HepG2 (cell line): Measurements from ENCODE around the gene CDC42EP4. TPM values are rescaled to one million over a fixed set of nuclear protein-coding genes. Genes with fewer than 3 reads are reported as not detected.

Experiments used
- ATF2 ChIP-seq: sonication (generic); formaldehyde crosslinking; IDR thresholded peaks from 2 replicates; pipeline ENCODE4 v1.4.0; 2020; ENCODE audit warnings: missing genetic modification reagents
- DMAP1 ChIP-seq: IDR thresholded peaks from 2 replicates; pipeline ENCODE4 v1.6.1; 2016
- HNF1A ChIP-seq, 2 experiments: sonication (generic) in 1 of 2; formaldehyde crosslinking in 1 of 2; IDR thresholded peaks; 2 replicates each; pipeline versions ENCODE4 v1.4.0 to v1.6.1; 2016 to 2020; ENCODE audit warnings: borderline replicate concordance in 1 of 2, low read depth in 1 of 2, mild to moderate bottlenecking in 1 of 2, missing genetic modification reagents in 1 of 2
- HOXA3 ChIP-seq: sonication (generic); formaldehyde crosslinking; IDR thresholded peaks from 2 replicates; pipeline ENCODE4 v1.5.0; 2020; ENCODE audit warnings: missing genetic modification reagents
- KAT7 ChIP-seq: IDR thresholded peaks from 2 replicates; pipeline ENCODE4 v1.6.1; 2018; ENCODE audit warnings: borderline replicate concordance, missing compliant biosample characterization
- ZNF678 ChIP-seq: sonication (generic); formaldehyde crosslinking; IDR thresholded peaks from 2 replicates; pipeline ENCODE4 v1.4.0; 2020; ENCODE audit warnings: mild to moderate bottlenecking, missing genetic modification reagents
- ZNF687 ChIP-seq: sonication (generic); formaldehyde crosslinking; IDR thresholded peaks from 2 replicates; pipeline ENCODE4 v1.5.1; 2020; ENCODE audit warnings: mild to moderate bottlenecking, missing genetic modification reagents, moderate library complexity
- ZNF710 ChIP-seq: sonication (generic); formaldehyde crosslinking; IDR thresholded peaks from 2 replicates; pipeline ENCODE4 v1.5.0; 2020; ENCODE audit warnings: mild to moderate bottlenecking, missing genetic modification reagents, borderline replicate concordance
- ZXDC ChIP-seq: sonication (generic); formaldehyde crosslinking; IDR thresholded peaks from 2 replicates; pipeline ENCODE4 v1.5.0; 2020; ENCODE audit warnings: mild to moderate bottlenecking, missing genetic modification reagents
- polyA plus RNA-seq, 8 experiments: library from polyadenylated mRNA; depleted of rRNA in 3 of 8; stranded (reverse) in 7 of 8; unstranded in 1 of 8; fragments of >200 nt; fragmentation: Illumina TruSeq in 4 of 8; extraction: Trizol in 4 of 8; gene quantifications; 2 replicates each; pipeline versions ENCODE4 v1.2.1 to v1.2.3, GENCODE V29; 2011 to 2016; ENCODE audit warnings: low read depth in 4 of 8, missing spikeins in 1 of 8, mixed read lengths in 1 of 8; ENCODE audit not compliant: insufficient read depth in 1 of 8
- total RNA-seq, 5 experiments: library from RNA; depleted of rRNA; stranded (reverse); fragments of >200 nt; fragmentation: Illumina TruSeq; extraction: Trizol; gene quantifications; 2 replicates each; pipeline ENCODE4 v1.2.3, GENCODE V29; 2016; ENCODE audit warnings: low read depth in 1 of 5

The CDC42EP4 gene
- total and polyA plus RNA-seq, 2 of the 13 experiments (the other 11 are each of a cell fraction or from before 2014, with no cell fraction given), result 19.0 to 54.0 TPM

GRCh38 chr17:73267648-73268537, 43.9 kb downstream of the CDC42EP4 start (continued):
- peak; percentile 73 for TF ChIP-seq ZNF687 (CRISPR knock-in tag)
- TF ChIP-seq HOXA3 (CRISPR knock-in tag), result peak; percentile 30; the same call in 1 of the 2 replicates
- TF ChIP-seq ZNF710 (CRISPR knock-in tag), result 0 out of 2 replicates have a peak, but pooled peaks have one; percentile 52
- 0 out of 2 replicates have a peak, but pooled peaks have one; percentile 17 for TF ChIP-seq ATF2 (CRISPR knock-in tag)
- TF ChIP-seq DMAP1 (CRISPR knock-in tag), result 0 out of 2 replicates have a peak, but pooled peaks have one; percentile 38
- peak; percentile 24; the same call in 1 of the 2 replicates for TF ChIP-seq ZXDC (CRISPR knock-in tag)
- TF ChIP-seq ZNF678 (CRISPR knock-in tag), result no peak
- TF ChIP-seq KAT7 (CRISPR knock-in tag), result 0 out of 2 replicates have a peak, but pooled peaks have one; percentile 28
- no peak for TF ChIP-seq HNF1A (IDR thresholded peaks at IDR 0.05; ENCODE audit: low read depth)
- peak; percentile 54; the same call in 1 of the 2 replicates for TF ChIP-seq HNF1A (CRISPR knock-in tag; IDR thresholded peaks at IDR 0.05; ENCODE audit: borderline replicate concordance)
